WI38 (cell line): ENCODE data around the gene DRD3.
A peak's percentile ranks its signal among the peaks of the same experiment; 100 is the strongest.

Experiments used
- H3K4me3 ChIP-seq: 2 replicates; pipeline ENCODE4 v1.5.1; 2011; ENCODE audit warnings: low read depth, mild to moderate bottlenecking, control low read depth, low read length
- CTCF ChIP-seq: IDR thresholded peaks from 2 replicates; pipeline ENCODE4 v1.5.1; 2012; ENCODE audit warnings: low read depth, mild to moderate bottlenecking, control low read depth, low read length

Gene DRD3

GRCh38 chr3:114168150-114168549 is 10.7 kb downstream of the DRD3 start:
- no peak for TF ChIP-seq CTCF

DNA sequence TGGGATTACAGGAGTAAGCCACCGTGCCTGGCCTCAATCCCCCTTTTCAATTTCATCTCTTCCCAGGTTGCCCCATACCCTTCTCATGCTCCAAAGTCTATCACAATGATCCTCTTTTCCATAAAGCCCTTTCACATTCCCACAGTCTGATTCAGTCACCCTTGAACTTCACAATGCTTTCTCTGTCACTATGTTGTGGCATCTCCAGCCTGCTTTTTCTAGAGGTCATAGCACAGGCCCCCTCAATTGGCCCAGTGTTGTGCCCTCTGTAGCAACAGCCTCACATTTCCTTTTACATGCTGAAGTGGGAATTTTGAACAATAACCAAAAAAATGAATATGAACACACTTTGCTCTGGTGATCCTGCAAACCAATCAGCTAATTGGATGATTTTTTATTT is 21.5 kb downstream of the DRD3 start:
- no peak for TF ChIP-seq CTCF
- H3K4me3 ChIP-seq: no peak overlapping the region

More at GRCh38 chr3:114168150-114168549, 10.7 kb downstream of the DRD3 start:
- H3K4me3 ChIP-seq: no peak overlapping the region

DNA sequence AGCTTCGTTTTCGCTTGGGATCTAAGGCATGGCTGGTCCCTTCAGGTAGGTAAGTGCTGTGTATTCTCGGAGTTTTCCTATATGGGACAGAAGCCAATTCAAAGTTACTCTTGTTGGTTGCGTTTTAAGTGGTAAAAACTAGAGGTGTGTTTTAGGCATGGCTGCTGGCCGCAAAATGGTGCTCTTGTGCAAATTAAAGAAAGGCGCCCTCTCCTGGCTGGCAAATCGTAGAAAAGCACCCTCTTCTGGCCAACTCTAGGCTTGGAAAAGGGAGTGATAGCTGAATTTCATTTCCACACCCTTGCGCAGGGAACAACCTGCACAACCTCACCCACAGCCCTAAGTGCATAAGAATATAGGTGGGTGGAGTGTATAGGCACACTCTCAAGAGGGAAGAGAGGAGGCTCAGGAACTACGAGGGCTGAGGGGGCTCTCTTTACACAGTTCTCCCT is 23.5 kb downstream of the DRD3 start:
- no peak overlapping the region for H3K4me3 ChIP-seq
- TF ChIP-seq CTCF: peak; percentile 35

GRCh38 chr3:114154321-114154821 is 24.5 kb downstream of the DRD3 start:
- TF ChIP-seq CTCF: no peak
- H3K4me3 ChIP-seq: no peak overlapping the region

DNA sequence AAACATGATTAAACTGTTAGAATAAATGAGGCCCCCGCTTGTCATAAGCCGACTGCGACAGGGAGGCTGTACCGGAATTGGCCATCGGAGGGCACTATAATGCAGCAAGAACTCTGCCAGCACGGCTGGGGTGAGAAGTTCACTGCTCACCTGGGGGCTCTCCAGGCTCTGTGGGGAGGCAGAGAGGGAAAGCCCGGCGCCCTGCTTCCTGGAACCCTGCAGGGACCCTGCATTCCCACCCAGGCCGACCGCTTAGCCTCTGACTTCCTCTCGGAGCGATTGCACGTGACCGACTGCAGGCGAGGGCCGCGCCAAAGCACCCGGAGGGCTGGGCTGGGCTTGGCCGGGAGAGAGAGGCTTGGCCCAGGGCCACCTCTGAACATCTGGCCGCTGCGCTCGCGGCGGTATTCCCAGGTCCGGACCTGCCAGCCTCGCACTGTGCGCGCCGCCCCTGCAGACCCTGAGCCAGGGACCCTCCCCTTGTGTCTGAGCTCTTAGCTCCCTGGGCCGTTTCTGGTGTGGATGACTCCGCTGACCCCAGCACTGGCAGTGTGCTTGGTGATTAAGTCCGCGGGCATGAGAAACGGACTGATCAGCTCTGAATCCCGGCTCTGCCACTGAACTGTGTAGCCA is 26.2 kb downstream of the DRD3 start:
- peak overlapping the region; percentile 57 for H3K4me3 ChIP-seq
- TF ChIP-seq CTCF: peak; percentile 85

DNA sequence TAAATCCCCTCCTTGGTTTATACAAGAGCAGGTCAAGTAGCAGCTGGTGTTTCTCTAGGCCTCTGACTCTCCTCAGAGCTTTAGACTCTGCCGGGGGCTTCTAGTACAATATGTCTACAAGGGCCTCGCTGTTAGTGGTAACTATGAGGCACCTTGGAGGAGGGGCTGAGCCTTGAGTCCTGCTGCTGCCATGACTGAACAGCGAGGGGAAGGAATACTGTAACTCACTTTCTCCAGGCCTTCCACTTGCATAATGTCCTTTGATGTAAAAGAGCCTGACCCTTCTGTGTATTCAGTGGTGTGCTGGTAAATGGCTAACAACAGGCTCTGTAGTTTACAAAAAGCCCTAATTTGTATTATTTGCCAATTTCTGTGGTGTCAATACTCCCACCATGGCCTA is 27.8 kb downstream of the DRD3 start:
- no peak for TF ChIP-seq CTCF
- H3K4me3 ChIP-seq: no peak overlapping the region

GRCh38 chr3:114147251-114147650 is 31.6 kb downstream of the DRD3 start:
- TF ChIP-seq CTCF: no peak
- H3K4me3 ChIP-seq: no peak overlapping the region
